ENCODE results near the gene PRM1.

- TF ChIP-seq EZH2 (IDR thresholded peaks at IDR 0.05; ENCODE audit: low read depth, low read length, severe bottlenecking) (no peak), SRF (IDR thresholded peaks at IDR 0.05; ENCODE audit: low read depth, low read length) (no peak), CTCF (IDR thresholded peaks at IDR 0.05; ENCODE audit: control extremely low read depth in 1 of 3, insufficient read depth in 1 of 3, low read depth in 1 of 3, low read length in 3 of 3) (no peak), RFX5 (IDR thresholded peaks at IDR 0.05; ENCODE audit: borderline replicate concordance, low read depth, low read length) (no peak), EP300 (IDR thresholded peaks at IDR 0.05; ENCODE audit: borderline replicate concordance in 1 of 2, low read depth in 2 of 2, low read length in 2 of 2) (no peak), POLR2A (IDR thresholded peaks at IDR 0.05; ENCODE audit: control extremely low read depth in 1 of 2, low read depth in 2 of 2, low read length in 2 of 2) (no peak), ATF2 (IDR thresholded peaks at IDR 0.05; ENCODE audit: low read length) (no peak), EGR1 (IDR thresholded peaks at IDR 0.05; ENCODE audit: borderline replicate concordance, low read depth, low read length) (no peak), JUN (IDR thresholded peaks at IDR 0.05; ENCODE audit: low read depth, low read length) (no peak), RNF2 (IDR thresholded peaks at IDR 0.05; ENCODE audit: borderline replicate concordance, low read depth, low read length, missing control alignments, poor library complexity, severe bottlenecking) (no peak), YY1 (IDR thresholded peaks at IDR 0.05; ENCODE audit: low read depth, low read length) (no peak), BCL11A (IDR thresholded peaks at IDR 0.05; ENCODE audit: low read depth in 2 of 2, low read length in 2 of 2) (no peak), JUND (IDR thresholded peaks at IDR 0.05; ENCODE audit: low read length) (no peak)
These were observed 30.2 kb downstream of the PRM1 start for GRCh38 chr16:11250786-11251524.

Measured in H1 (cell line).